Left renal pelvis (tissue), 4 donors: ENCODE results near the gene SCYGR2. TPM values are rescaled to one million over a fixed set of nuclear protein-coding genes. Genes with fewer than 3 reads are reported as not detected.

ENCODE experiments used
- DNase-seq, 4 donors: peaks; one replicate each; pipeline ENCODE4 v3.0.0-alpha.2; 2013; ENCODE audit warnings: low read depth in 4 of 4, low spot score in 3 of 4
- polyA plus RNA-seq, 4 donors: library from polyadenylated mRNA; unstranded; fragments of 120-200 nt; gene quantifications; one replicate each; pipeline ENCODE4 v1.2.1, GENCODE V29; 2013; ENCODE audit not compliant: insufficient read length in 4 of 4

SCYGR2 gene
- polyA plus RNA-seq, 4 donors, result not detected

GRCh38 chr2:227612546-227613271 lies 14.0 kb downstream of the SCYGR2 start:
- DNase-seq, result no peak

GRCh38 chr2:227613272-227613660 lies 14.6 kb downstream of the SCYGR2 start:
- DNase-seq, result no peak

- DNase-seq, result no peak
Measured at GRCh38 chr2:227614246-227614645, 15.6 kb downstream of the SCYGR2 start.

- DNase-seq, result no peak
Measured at GRCh38 chr2:227614740-227615139, 16.0 kb downstream of the SCYGR2 start, which contains the start of gene SCYGR3. Gene SCYGR3, minus strand, starts transcription at chr2:227614840. Its CDS starts 0 bp downstream, at chr2:227614840.

- DNase-seq, result no peak
Measured at GRCh38 chr2:227615181-227615580, 16.5 kb downstream of the SCYGR2 start.

GRCh38 chr2:227615906-227616305 lies 17.2 kb downstream of the SCYGR2 start:
- no peak for DNase-seq

- DNase-seq, result no peak
Measured at GRCh38 chr2:227616631-227617030, 17.9 kb downstream of the SCYGR2 start.

- DNase-seq, result no peak
Measured at GRCh38 chr2:227617316-227618230, 18.9 kb downstream of the SCYGR2 start, which contains the start of gene SCYGR4. Gene SCYGR4, plus strand, starts transcription at chr2:227617498. Its CDS starts 0 bp downstream, at chr2:227617498.

- no peak for DNase-seq
Measured at GRCh38 chr2:227623226-227623625, 24.5 kb downstream of the SCYGR2 start.

GRCh38 chr2:227625420-227625819 lies 26.7 kb downstream of the SCYGR2 start:
- DNase-seq, result no peak

- no peak for DNase-seq
Measured at GRCh38 chr2:227626580-227627151, 28.0 kb downstream of the SCYGR2 start.

- no peak for DNase-seq
Measured at GRCh38 chr2:227627769-227628168, 29.1 kb downstream of the SCYGR2 start.

GRCh38 chr2:227629435-227629834 lies 30.7 kb downstream of the SCYGR2 start:
- DNase-seq, result no peak

- no peak for DNase-seq
Measured at GRCh38 chr2:227630322-227630721, 31.6 kb downstream of the SCYGR2 start.

- no peak for DNase-seq
Measured at GRCh38 chr2:227632827-227633226, 34.1 kb downstream of the SCYGR2 start.

GRCh38 chr2:227634201-227634600 lies 35.5 kb downstream of the SCYGR2 start:
- no peak for DNase-seq

GRCh38 chr2:227642656-227643055 lies 44.0 kb downstream of the SCYGR2 start:
- DNase-seq, result no peak

- DNase-seq, result no peak
Measured at GRCh38 chr2:227643990-227644551, 45.4 kb downstream of the SCYGR2 start.
